ENCODE data around the gene SHE.
"Not testable (repeated sequence)": the region's sequence is repeated elsewhere in the genome, so short reads cannot be mapped to it uniquely, and the experiment has no call there.

SHE gene

GRCh38 chr1:154514066-154514553 lies 11.9 kb upstream of the SHE start:
- no peak for DNase-seq (ENCODE audit: low spot score)

GRCh38 chr1:154512760-154513159 lies 10.5 kb upstream of the SHE start:
- no peak for DNase-seq (ENCODE audit: low spot score)

- DNase-seq (ENCODE audit: low spot score) = no peak
Measured at GRCh38 chr1:154503898-154504297, 1.7 kb upstream of the SHE start.

GRCh38 chr1:154502744-154503115 lies 518 bp upstream of the SHE start:
- no peak for DNase-seq (ENCODE audit: low spot score)

GRCh38 chr1:154501423-154502065 lies 668 bp downstream of the SHE start:
- no peak for DNase-seq (ENCODE audit: low spot score)

- DNase-seq (ENCODE audit: low spot score) = no peak
Measured at GRCh38 chr1:154500533-154500932, 1.7 kb downstream of the SHE start.

- no peak for DNase-seq (ENCODE audit: low spot score)
Measured at GRCh38 chr1:154499446-154499845, 2.8 kb downstream of the SHE start.

- DNase-seq (ENCODE audit: low spot score) = no peak
Measured at GRCh38 chr1:154497026-154497806, 5.0 kb downstream of the SHE start.

GRCh38 chr1:154496383-154496782 lies 5.8 kb downstream of the SHE start:
- no peak for DNase-seq (ENCODE audit: low spot score)

- no peak for DNase-seq (ENCODE audit: low spot score)
Measured at GRCh38 chr1:154495496-154496273, 6.5 kb downstream of the SHE start.

GRCh38 chr1:154493276-154493675 lies 8.9 kb downstream of the SHE start:
- DNase-seq (ENCODE audit: low spot score) = no peak

- no peak for DNase-seq (ENCODE audit: low spot score)
Measured at GRCh38 chr1:154492115-154492514, 10.1 kb downstream of the SHE start.

- no peak for DNase-seq (ENCODE audit: low spot score)
Measured at GRCh38 chr1:154490317-154490716, 11.9 kb downstream of the SHE start.

GRCh38 chr1:154489695-154490274 lies 12.4 kb downstream of the SHE start:
- DNase-seq (ENCODE audit: low spot score) = no peak

GRCh38 chr1:154488922-154489321 lies 13.3 kb downstream of the SHE start:
- no peak for DNase-seq (ENCODE audit: low spot score)

GRCh38 chr1:154486756-154487155 lies 15.5 kb downstream of the SHE start:
- not testable (repeated sequence) for DNase-seq (ENCODE audit: low spot score)

GRCh38 chr1:154485910-154486496 lies 16.2 kb downstream of the SHE start:
- DNase-seq (ENCODE audit: low spot score) = no peak

GRCh38 chr1:154485106-154485505 lies 17.1 kb downstream of the SHE start:
- no peak for DNase-seq (ENCODE audit: low spot score)

GRCh38 chr1:154483941-154484803 lies 18.0 kb downstream of the SHE start:
- DNase-seq (ENCODE audit: low spot score) = no peak

GRCh38 chr1:154481053-154481452 lies 21.2 kb downstream of the SHE start:
- no peak for DNase-seq (ENCODE audit: low spot score)
